Eye (tissue), 1 donor: Measurements from ENCODE around the gene DDAH2.
A peak's percentile ranks its signal among the peaks of the same experiment; 100 is the strongest.

Experiments used
- DNase-seq: peaks from one replicate; pipeline ENCODE4 v3.0.0-alpha.2; 2015

DDAH2 gene

DNA sequence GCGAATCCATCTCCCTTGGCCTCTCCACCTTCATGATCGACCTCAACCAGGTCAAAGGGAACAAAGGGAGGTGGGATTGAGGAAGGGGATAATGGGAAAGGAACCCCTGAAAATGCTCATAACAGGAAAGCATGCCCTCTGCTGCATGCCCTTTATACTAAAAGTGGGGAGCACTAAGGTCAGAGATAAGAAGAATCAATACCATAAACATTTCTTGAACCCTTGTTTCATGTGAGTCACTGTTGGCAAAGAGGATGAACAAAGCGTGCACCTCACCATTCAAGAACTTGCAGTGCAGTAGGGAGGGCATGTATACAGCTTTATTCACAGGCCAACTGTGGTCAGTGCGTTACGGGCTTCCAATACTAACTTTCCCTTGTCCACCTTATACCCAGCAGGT lies 31.7 kb upstream of the DDAH2 start:
- DNase-seq, result no peak

- no peak for DNase-seq
Observed at GRCh38 chr6:31758281-31758680, 29.2 kb upstream of the DDAH2 start.

GRCh38 chr6:31752739-31753319 lies 23.7 kb upstream of the DDAH2 start:
- DNase-seq, result no peak

DNA sequence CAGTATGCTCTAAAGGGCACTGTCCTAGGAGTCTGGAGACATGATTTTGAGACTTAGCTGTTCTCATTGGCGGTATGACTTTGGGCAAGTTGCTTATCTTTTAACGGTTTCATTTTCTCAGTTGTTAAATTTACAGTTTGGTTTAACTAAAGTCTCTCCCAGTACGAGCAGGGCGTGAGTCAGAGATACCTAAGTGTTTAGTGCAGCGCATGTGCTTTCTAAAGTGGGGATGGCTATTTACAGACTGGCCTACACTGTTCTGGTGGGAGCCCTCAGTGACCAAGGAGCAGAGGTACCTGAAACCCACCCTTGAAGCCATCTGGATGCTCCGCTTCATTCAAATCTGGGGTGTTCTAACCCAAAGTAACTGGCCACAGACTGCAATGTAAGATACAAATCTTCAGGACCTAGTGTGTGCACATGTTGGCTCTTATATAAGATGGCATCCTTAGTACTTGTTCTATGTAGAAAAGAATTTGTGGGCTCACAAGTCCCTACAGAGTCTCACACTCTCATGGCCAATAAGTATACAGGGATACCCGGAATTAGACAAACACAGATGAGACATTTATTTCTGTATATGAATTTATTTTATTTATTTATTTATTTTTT lies 21.4 kb upstream of the DDAH2 start:
- no peak for DNase-seq

DNA sequence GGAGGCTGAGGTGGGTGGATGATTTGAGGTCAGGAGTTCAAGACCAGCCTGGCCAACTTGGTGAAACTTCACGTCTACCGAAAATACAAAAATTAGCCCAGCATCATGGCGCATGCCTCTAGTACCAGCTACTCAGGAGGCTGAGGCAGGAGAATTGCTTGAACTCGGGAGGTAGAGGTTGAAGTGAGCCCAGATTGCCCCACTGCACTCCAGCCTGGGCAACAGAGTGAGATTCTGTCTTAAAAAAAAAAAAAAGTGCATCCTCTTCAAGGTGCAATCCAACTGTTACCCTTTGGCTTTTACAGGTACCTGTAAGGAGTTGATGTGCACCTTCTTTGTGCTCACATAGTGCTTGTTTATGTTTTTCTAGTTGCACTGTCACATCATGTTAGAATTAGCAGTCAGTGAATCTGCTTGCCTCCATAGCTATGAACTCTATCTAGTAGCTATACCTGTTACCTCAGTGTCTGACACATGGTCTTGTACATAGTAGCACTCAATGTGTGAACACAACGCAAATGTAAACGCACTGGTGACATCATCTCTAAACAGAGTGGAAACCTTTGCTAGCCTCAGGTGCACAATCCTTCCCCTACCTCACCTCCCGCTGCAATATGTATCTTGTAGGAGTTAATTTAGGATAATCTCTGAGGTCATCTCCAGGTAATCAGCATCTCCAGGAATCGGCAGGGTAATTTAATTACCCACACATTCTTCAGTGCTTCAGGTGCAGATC lies 20.4 kb upstream of the DDAH2 start:
- no peak for DNase-seq

- no peak for DNase-seq
Observed at GRCh38 chr6:31744422-31744821, 15.3 kb upstream of the DDAH2 start.

- DNase-seq, result no peak
Observed at GRCh38 chr6:31742894-31743293, 13.8 kb upstream of the DDAH2 start.

- DNase-seq, result no peak
Observed at GRCh38 chr6:31741815-31742214, 12.7 kb upstream of the DDAH2 start.

GRCh38 chr6:31740397-31741223 lies 11.5 kb upstream of the DDAH2 start:
- DNase-seq, result no peak

DNA sequence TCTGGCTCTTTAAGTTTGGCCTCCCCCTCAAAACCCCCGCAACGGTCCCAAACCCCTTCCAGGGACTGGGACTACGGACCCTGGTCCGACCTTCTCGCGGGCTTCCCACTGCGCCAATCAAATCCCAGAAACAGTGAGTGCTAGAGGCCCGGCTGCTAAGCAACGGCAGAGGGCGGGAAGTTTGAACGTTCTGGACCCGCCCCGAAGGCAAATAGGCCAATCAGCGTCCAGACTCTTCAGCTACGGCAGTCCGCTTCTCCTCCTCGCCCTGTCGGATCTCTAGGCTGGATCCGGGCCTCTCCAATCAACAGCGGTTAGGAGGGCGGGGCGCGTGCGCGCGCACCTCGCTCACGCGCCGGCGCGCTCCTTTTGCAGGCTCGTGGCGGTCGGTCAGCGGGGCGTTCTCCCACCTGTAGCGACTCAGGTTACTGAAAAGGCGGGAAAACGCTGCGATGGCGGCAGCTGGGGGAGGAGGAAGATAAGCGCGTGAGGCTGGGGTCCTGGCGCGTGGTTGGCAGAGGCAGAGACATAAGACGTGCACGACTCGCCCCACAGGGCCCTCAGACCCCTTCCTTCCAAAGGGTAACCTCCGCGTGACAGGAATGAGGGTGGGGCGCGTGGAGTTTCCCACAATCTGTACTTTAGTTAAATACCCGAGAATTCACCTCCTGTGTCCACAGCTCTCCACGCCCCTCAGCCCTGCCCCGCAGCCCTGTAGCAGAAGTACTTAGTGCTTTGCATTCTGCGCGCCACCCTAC lies 10.7 kb upstream of the DDAH2 start, which contains the start of gene MSH5:
TSS of gene MSH5 (plus strand) at position 367 of the 758 bp plus-strand sequence. CDS start 462 bp downstream, outside the sequence.
- peak; percentile 100 for DNase-seq

- DNase-seq, result peak; percentile 72
Observed at GRCh38 chr6:31737991-31738979, 9.2 kb upstream of the DDAH2 start.

DNA sequence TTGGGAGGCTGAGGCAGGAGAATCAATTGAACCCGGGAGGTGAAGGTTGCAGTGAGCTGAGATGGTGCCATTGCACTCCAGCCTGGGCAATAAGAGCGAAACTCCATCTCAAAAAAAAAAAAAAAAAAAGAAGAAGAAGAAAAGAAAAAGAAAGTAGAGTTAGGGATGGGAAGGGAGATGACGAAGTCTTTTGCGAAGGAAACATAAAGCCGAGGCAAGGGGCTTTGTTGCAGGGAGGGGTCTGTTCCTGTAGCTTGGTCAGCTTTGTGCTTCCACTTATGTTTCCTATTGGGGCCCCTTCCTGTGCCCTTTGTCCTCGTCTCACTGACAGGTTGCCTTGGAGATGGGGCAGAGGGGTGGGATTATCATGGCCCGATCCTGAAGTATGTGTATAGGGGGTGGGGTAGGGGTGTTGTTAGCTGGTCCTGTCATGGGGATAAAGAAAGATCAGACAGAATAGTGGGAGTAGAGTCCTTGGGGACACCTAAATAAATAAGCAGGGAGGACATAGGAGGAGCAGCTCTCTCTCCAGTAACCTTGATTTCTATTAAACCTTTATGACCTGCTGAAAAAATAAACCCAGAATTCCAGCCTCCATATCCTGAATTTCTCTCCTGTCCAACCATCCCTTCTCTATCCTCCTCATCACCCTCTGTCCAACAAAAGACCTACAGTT lies 8.4 kb upstream of the DDAH2 start:
- peak; percentile 88 for DNase-seq

GRCh38 chr6:31736768-31737314 lies 7.7 kb upstream of the DDAH2 start:
- DNase-seq, result no peak

GRCh38 chr6:31736021-31736767 lies 7.1 kb upstream of the DDAH2 start, which contains the start of gene CLIC1:
CLIC1 (minus strand) TSS chr6:31736530; CDS start chr6:31736300, 230 bp downstream.
- DNase-seq, result peak; percentile 88

GRCh38 chr6:31734821-31735406 lies 5.8 kb upstream of the DDAH2 start:
- DNase-seq, result peak; percentile 74

DNA sequence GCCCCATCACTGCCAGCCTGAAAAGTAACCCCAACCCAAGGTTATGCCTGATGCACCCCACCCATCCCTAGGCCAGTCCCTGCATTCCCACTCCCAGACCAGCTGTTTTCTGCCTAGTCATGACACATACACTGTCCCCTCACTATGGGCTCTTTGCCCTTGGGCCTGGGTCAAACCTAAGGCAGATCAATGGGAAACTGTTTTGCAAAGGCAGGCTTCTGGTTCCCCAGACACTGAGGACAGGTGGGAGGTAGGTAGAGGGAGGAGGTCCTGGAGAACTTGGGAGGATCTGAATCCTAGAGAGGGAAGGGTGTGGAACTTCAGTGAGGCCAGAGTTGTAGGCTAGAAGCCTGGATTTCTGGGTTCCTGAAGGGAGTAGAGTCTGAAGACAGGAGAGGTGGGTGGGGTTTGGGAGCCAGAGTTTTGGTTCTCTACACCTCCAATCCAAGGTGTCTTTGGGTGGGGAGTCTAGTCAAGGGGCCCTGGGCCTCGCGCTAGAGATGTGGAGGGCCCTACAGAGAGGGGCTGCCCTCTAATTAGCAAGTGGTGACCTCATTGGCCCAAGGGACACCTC lies 5.2 kb upstream of the DDAH2 start:
- DNase-seq, result no peak

GRCh38 chr6:31733734-31734133 lies 4.6 kb upstream of the DDAH2 start:
- DNase-seq, result no peak

GRCh38 chr6:31732029-31732428 lies 2.9 kb upstream of the DDAH2 start:
- no peak for DNase-seq

DNA sequence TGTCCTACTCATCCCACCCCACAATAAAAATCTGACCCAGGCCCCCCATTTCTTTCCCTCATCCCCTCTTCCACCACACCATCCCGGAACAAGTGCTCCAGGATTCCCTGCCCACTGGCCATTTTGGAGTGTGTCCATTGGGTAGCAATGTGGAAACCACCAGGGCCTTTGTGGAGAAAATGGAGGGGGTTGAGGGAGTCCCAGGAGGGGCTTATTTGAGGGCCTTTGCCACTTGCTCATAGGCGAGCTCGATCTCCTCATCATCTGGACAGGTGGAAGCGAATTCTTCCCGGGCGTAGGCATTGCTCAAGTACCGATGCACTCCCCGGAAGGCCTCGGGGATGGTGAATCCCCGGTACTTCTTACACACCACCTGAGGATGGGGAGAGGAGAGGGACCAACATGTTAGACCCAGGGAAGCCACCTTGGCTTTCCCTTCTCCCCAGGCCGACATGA lies 1.6 kb upstream of the DDAH2 start:
- no peak for DNase-seq
